Progenitor cell of endocrine pancreas (in vitro differentiated cells): Measurements from ENCODE around the gene ZNRF3. TPM values are rescaled to one million over a fixed set of nuclear protein-coding genes. Genes with fewer than 3 reads are reported as not detected.
"Not testable (repeated sequence)": the region's sequence is repeated elsewhere in the genome, so short reads cannot be mapped to it uniquely, and the experiment has no call there.

Experiments
- DNase-seq: peaks from one replicate; pipeline ENCODE4 v3.0.0; 2021; ENCODE audit warnings: low spot score; ENCODE audit not compliant: unreplicated experiment
- H3K27ac Mint-ChIP-seq: 2 replicates; pipeline ENCODE4 v1.8.0; 2021; ENCODE audit warnings: mild to moderate bottlenecking, moderate library complexity, mixed read lengths
- H3K27me3 Mint-ChIP-seq: 2 replicates; pipeline ENCODE4 v1.8.0; 2021; ENCODE audit warnings: mixed read lengths
- H3K36me3 Mint-ChIP-seq: 2 replicates; pipeline ENCODE4 v1.8.0; 2022; ENCODE audit warnings: mixed read lengths; ENCODE audit not compliant: insufficient read depth
- H3K4me1 Mint-ChIP-seq: 2 replicates; pipeline ENCODE4 v1.8.0; 2021; ENCODE audit warnings: low read depth, mixed read lengths
- H3K4me3 Mint-ChIP-seq: 2 replicates; pipeline ENCODE4 v1.8.0; 2021; ENCODE audit warnings: low read depth, mild to moderate bottlenecking, moderate library complexity, mixed read lengths
- H3K9me3 Mint-ChIP-seq: 2 replicates; pipeline ENCODE4 v1.8.0; 2021; ENCODE audit warnings: low read depth, mixed read lengths
- CTCF ChIP-seq: fragments of 200-600 bp; sonication (generic); IDR thresholded peaks from one replicate; pipeline ENCODE4 v1.5.0; 2021; ENCODE audit warnings: antibody characterized with exemption, mild to moderate bottlenecking; ENCODE audit not compliant: unreplicated experiment
- total RNA-seq: library from RNA; stranded (reverse); gene quantifications from 2 replicates; pipeline ENCODE4 v1.2.1, GENCODE V29; 2021

Gene ZNRF3
- total RNA-seq, 1 donor from 2014 or later = 7.5 TPM

GRCh38 chr22:28843633-28844032 is 39.7 kb upstream of the ZNRF3 start:
- Mint-ChIP-seq H3K27me3 (peaks cover 4% of the 10 kb centered on the region), H3K27ac (no peak overlapping the region), H3K4me3 (no peak overlapping the region), H3K4me1 (no peaks in the 10 kb centered on the region), H3K9me3 (peaks cover 3% of the 10 kb centered on the region), H3K36me3 (no peaks in the 10 kb centered on the region)
- no peak for DNase-seq
- no peak for TF ChIP-seq CTCF

- not testable (repeated sequence) for H3K4me1 Mint-ChIP-seq, DNase-seq, H3K27me3 Mint-ChIP-seq, H3K9me3 Mint-ChIP-seq, H3K4me3 Mint-ChIP-seq, H3K36me3 Mint-ChIP-seq, H3K27ac Mint-ChIP-seq
Measured at GRCh38 chr22:28844277-28844676, 39.1 kb upstream of the ZNRF3 start.

GRCh38 chr22:28846994-28847393 is 36.4 kb upstream of the ZNRF3 start:
- Mint-ChIP-seq H3K27ac (no peak overlapping the region), H3K36me3 (no peaks in the 10 kb centered on the region), H3K4me3 (no peak overlapping the region), H3K4me1 (no peaks in the 10 kb centered on the region), H3K27me3 (peaks cover 4% of the 10 kb centered on the region), H3K9me3 (peaks cover 3% of the 10 kb centered on the region)
- TF ChIP-seq CTCF = no peak
- no peak for DNase-seq

GRCh38 chr22:28855355-28856094 is 27.8 kb upstream of the ZNRF3 start:
- H3K9me3 Mint-ChIP-seq = no peaks in the 10 kb centered on the region
- peaks cover 4% of the 10 kb centered on the region for H3K4me1 Mint-ChIP-seq
- peak; percentile 87 for TF ChIP-seq CTCF
- H3K27me3 Mint-ChIP-seq = peaks cover 4% of the 10 kb centered on the region
- H3K4me3 Mint-ChIP-seq = no peak overlapping the region
- H3K27ac Mint-ChIP-seq = no peak overlapping the region
- H3K36me3 Mint-ChIP-seq = no peaks in the 10 kb centered on the region
- DNase-seq = peak; percentile 34

- Mint-ChIP-seq H3K9me3 (no peaks in the 10 kb centered on the region), H3K27ac (no peak overlapping the region), H3K27me3 (peaks cover 4% of the 10 kb centered on the region), H3K36me3 (no peaks in the 10 kb centered on the region), H3K4me1 (peaks cover 4% of the 10 kb centered on the region), H3K4me3 (no peak overlapping the region)
- TF ChIP-seq CTCF = no peak
- DNase-seq = no peak
Measured at GRCh38 chr22:28856095-28856455, 27.3 kb upstream of the ZNRF3 start.

- peaks cover 4% of the 10 kb centered on the region for H3K4me1 Mint-ChIP-seq
- TF ChIP-seq CTCF = no peak
- no peak for DNase-seq
- H3K4me3 Mint-ChIP-seq = no peak overlapping the region
- no peak overlapping the region for H3K27ac Mint-ChIP-seq
- H3K36me3 Mint-ChIP-seq = no peaks in the 10 kb centered on the region
- H3K9me3 Mint-ChIP-seq = no peaks in the 10 kb centered on the region
- H3K27me3 Mint-ChIP-seq = peaks cover 4% of the 10 kb centered on the region
Measured at GRCh38 chr22:28857288-28857687, 26.1 kb upstream of the ZNRF3 start.
